ENCODE measurements around the gene SLC38A3. TPM values are rescaled to one million over a fixed set of nuclear protein-coding genes. Genes with fewer than 3 reads are reported as not detected.

The SLC38A3 gene
- total and polyA plus RNA-seq, 2 of the 8 experiments (the other 6 are each of a cell fraction or from before 2014, with no cell fraction given) = 1.2 to 3.7 TPM

GRCh38 chr3:50260027-50260941 lies 55.2 kb downstream of the SLC38A3 start (continued):
- TF ChIP-seq YY1 (IDR thresholded peaks at IDR 0.05; ENCODE audit: low read depth, low read length) (peak; percentile 35; the same call in 1 of the 2 replicates), SRF (IDR thresholded peaks at IDR 0.05; ENCODE audit: low read depth, low read length) (no peak), CREB1 (IDR thresholded peaks at IDR 0.05) (peak; percentile 87), SUZ12 (IDR thresholded peaks at IDR 0.05; ENCODE audit: low read length) (no peak), RBBP5 (IDR thresholded peaks at IDR 0.05; ENCODE audit: borderline replicate concordance, low read depth, low read length) (no peak), TBP (IDR thresholded peaks at IDR 0.05; ENCODE audit: low read depth, low read length) (peak; percentile 47; the same call in 1 of the 2 replicates), FOSL1 (IDR thresholded peaks at IDR 0.05; ENCODE audit: insufficient read depth, low read depth, low read length) (no peak), USF2 (IDR thresholded peaks at IDR 0.05; ENCODE audit: low read length) (no peak), BCL11A (IDR thresholded peaks at IDR 0.05; ENCODE audit: low read depth in 2 of 2, low read length in 2 of 2) (no peak), RXRA (IDR thresholded peaks at IDR 0.05; ENCODE audit: insufficient read depth, low read depth, low read length) (no peak), GTF2F1 (IDR thresholded peaks at IDR 0.05; ENCODE audit: borderline replicate concordance, low read depth, low read length) (no peak), CTBP2 (IDR thresholded peaks at IDR 0.05; ENCODE audit: borderline replicate concordance, insufficient read depth, insufficient read length, low read length) (no peak), CBX8 (IDR thresholded peaks at IDR 0.05; ENCODE audit: borderline replicate concordance, low read depth, low read length) (no peak), ZNF274 (IDR thresholded peaks at IDR 0.05; ENCODE audit: borderline replicate concordance, extremely low read depth, low read length) (no peak), EGR1 (IDR thresholded peaks at IDR 0.05; ENCODE audit: borderline replicate concordance, low read depth, low read length) (peak; percentile 68; the same call in 1 of the 2 replicates), ASH2L (IDR thresholded peaks at IDR 0.05; ENCODE audit: low read length) (peak; percentile 38), POU5F1 (IDR thresholded peaks at IDR 0.05; ENCODE audit: low read depth, low read length) (no peak), JUN (IDR thresholded peaks at IDR 0.05; ENCODE audit: low read depth, low read length) (no peak), SP1 (IDR thresholded peaks at IDR 0.05; ENCODE audit: low read depth, low read length) (0 out of 2 replicates have a peak, but pooled peaks have one; percentile 27), JUND (IDR thresholded peaks at IDR 0.05; ENCODE audit: low read length) (peak; percentile 91), SP2 (IDR thresholded peaks at IDR 0.05; ENCODE audit: low read length) (no peak), TAF1 (IDR thresholded peaks at IDR 0.05; ENCODE audit: low read depth, low read length) (peak; percentile 73), NANOG (IDR thresholded peaks at IDR 0.05; ENCODE audit: insufficient read depth, low read depth, low read length, poor library complexity, severe bottlenecking) (no peak), KDM5A (IDR thresholded peaks at IDR 0.05; ENCODE audit: low read length) (no peak)

All from H1 (cell line).